ENCODE measurements around the gene F10.

Gene F10

GRCh38 chr13:113075711-113076110, 46.9 kb upstream of the F10 start:
- TF ChIP-seq, protein P1, sequence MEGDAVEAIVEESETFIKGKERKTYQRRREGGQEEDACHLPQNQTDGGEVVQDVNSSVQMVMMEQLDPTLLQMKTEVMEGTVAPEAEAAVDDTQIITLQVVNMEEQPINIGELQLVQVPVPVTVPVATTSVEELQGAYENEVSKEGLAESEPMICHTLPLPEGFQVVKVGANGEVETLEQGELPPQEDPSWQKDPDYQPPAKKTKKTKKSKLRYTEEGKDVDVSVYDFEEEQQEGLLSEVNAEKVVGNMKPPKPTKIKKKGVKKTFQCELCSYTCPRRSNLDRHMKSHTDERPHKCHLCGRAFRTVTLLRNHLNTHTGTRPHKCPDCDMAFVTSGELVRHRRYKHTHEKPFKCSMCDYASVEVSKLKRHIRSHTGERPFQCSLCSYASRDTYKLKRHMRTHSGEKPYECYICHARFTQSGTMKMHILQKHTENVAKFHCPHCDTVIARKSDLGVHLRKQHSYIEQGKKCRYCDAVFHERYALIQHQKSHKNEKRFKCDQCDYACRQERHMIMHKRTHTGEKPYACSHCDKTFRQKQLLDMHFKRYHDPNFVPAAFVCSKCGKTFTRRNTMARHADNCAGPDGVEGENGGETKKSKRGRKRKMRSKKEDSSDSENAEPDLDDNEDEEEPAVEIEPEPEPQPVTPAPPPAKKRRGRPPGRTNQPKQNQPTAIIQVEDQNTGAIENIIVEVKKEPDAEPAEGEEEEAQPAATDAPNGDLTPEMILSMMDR (conservative IDR thresholded peaks at IDR 0.05; ENCODE audit: low read depth, low read length) = no peak

GRCh38 chr13:113076681-113077401, 45.8 kb upstream of the F10 start:
- TF ChIP-seq, protein P1 (conservative IDR thresholded peaks at IDR 0.05; ENCODE audit: low read depth, low read length) = no peak
- H4K20me1 ChIP-seq (ENCODE audit: insufficient read depth) = no peaks in the 10 kb centered on the region
- no peaks in the 10 kb centered on the region for H3K36me3 ChIP-seq (ENCODE audit: insufficient read depth)
- no peak overlapping the region for H3K4me2 ChIP-seq
- H2AFZ ChIP-seq (ENCODE audit: low read depth) = no peak overlapping the region
- no peak overlapping the region for H3K27ac ChIP-seq
- no peak overlapping the region for H3K9ac ChIP-seq
- H3K4me3 ChIP-seq (IDR thresholded peaks at IDR 0.05; ENCODE audit: insufficient read depth, low read depth, low read length) = no peak overlapping the region
- no peaks in the 10 kb centered on the region for H3K79me2 ChIP-seq (ENCODE audit: insufficient read depth, low read depth)
- no peaks in the 10 kb centered on the region for H3K27me3 ChIP-seq (ENCODE audit: insufficient read depth, low read depth)
- no peaks in the 10 kb centered on the region for H3K4me1 ChIP-seq (ENCODE audit: low read depth, poor library complexity, severe bottlenecking)

More at GRCh38 chr13:113075711-113076110, 46.9 kb upstream of the F10 start:
- H3K36me3 ChIP-seq (ENCODE audit: insufficient read depth) = no peaks in the 10 kb centered on the region
- no peak overlapping the region for H3K4me2 ChIP-seq
- no peaks in the 10 kb centered on the region for H3K79me2 ChIP-seq (ENCODE audit: insufficient read depth, low read depth)
- no peak overlapping the region for H3K27ac ChIP-seq
- H3K9ac ChIP-seq = no peak overlapping the region
- no peaks in the 10 kb centered on the region for H3K4me1 ChIP-seq (ENCODE audit: low read depth, poor library complexity, severe bottlenecking)
- H2AFZ ChIP-seq (ENCODE audit: low read depth) = no peak overlapping the region
- H3K4me3 ChIP-seq (IDR thresholded peaks at IDR 0.05; ENCODE audit: insufficient read depth, low read depth, low read length) = no peak overlapping the region
- H3K27me3 ChIP-seq (ENCODE audit: insufficient read depth, low read depth) = no peaks in the 10 kb centered on the region
- no peaks in the 10 kb centered on the region for H4K20me1 ChIP-seq (ENCODE audit: insufficient read depth)

DNA sequence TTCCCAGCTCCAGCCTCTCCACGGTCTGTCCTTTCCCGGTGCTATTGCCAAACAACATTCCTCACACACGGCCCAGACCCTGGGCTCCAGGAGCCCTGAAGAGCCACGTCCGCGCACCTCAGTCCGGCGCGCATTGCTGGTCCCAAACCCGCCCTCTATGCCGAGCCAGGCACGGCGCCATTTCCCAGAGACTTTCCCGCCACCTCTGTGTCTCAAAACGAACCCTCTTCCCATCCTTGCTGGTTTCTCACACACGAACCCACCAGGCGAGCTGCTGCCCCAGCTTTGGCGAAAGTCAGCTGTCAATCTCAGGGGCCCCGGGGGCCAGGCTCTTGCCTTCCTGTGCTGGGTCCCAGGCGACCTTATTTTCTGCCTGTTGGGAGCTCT, 45.0 kb upstream of the F10 start:
- no peaks in the 10 kb centered on the region for H3K4me1 ChIP-seq (ENCODE audit: low read depth, poor library complexity, severe bottlenecking)
- no peak overlapping the region for H3K4me2 ChIP-seq
- no peaks in the 10 kb centered on the region for H3K36me3 ChIP-seq (ENCODE audit: insufficient read depth)
- no peaks in the 10 kb centered on the region for H3K79me2 ChIP-seq (ENCODE audit: insufficient read depth, low read depth)
- TF ChIP-seq, protein P1 (conservative IDR thresholded peaks at IDR 0.05; ENCODE audit: low read depth, low read length) = no peak
- H3K27ac ChIP-seq = no peak overlapping the region
- no peak overlapping the region for H3K4me3 ChIP-seq (IDR thresholded peaks at IDR 0.05; ENCODE audit: insufficient read depth, low read depth, low read length)
- H3K9ac ChIP-seq = no peak overlapping the region
- no peaks in the 10 kb centered on the region for H3K27me3 ChIP-seq (ENCODE audit: insufficient read depth, low read depth)
- no peaks in the 10 kb centered on the region for H4K20me1 ChIP-seq (ENCODE audit: insufficient read depth)
- H2AFZ ChIP-seq (ENCODE audit: low read depth) = no peak overlapping the region

DNA sequence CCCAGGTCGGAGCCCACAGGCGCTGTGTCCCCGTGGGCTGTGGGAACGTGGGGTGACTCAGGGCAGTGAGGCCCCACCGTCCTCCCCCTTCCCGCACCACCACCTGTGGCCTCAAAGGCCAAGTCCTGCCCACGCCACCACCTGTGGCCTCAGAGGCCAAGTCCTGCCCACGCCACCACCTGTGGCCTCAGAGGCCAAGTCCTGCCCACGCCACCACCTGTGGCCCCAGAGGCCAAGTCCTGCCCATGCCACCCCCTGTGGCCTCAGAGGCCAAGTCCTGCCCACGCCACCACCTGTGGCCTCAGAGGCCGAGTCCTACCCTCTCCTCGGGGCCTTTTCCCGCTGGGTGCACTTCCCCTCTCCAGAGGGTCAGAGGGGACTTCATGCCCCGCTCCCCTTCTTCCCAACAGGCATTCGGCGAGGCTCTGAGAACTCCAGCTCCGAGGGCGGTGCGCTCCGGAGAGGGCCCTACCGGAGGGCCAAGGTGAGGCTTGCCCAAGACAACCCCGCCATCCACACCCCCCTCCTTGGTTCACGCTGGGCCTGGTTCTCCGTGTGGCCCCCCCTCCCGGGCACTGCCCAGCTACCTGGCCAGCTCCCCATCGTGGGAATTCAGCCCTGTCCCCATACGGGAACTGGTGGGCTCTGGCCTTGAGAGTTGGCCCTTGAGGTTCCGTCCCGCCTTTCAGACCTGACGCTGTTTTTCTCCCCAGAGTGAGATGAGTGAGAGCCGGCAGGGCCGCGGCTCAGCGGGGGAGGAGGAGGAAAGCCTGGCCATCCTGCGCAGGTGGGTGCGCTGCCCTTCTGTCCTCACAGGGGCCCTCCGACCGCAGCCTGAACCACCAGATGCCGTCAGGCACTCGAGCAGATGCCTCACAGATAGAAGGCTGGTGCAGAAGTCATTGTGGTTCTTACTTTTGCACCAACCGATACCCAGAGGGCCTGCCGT, 44.4 kb upstream of the F10 start:
- TF ChIP-seq, protein P1 (conservative IDR thresholded peaks at IDR 0.05; ENCODE audit: low read depth, low read length) = no peak
- Histone ChIP-seq H3K4me2 (no peak overlapping the region), H4K20me1 (ENCODE audit: insufficient read depth) (no peaks in the 10 kb centered on the region), H3K27ac (no peak overlapping the region), H3K27me3 (ENCODE audit: insufficient read depth, low read depth) (no peaks in the 10 kb centered on the region), H3K79me2 (ENCODE audit: insufficient read depth, low read depth) (no peaks in the 10 kb centered on the region), H3K9ac (no peak overlapping the region), H2AFZ (ENCODE audit: low read depth) (no peak overlapping the region), H3K4me3 (IDR thresholded peaks at IDR 0.05; ENCODE audit: insufficient read depth, low read depth, low read length) (no peak overlapping the region), H3K4me1 (ENCODE audit: low read depth, poor library complexity, severe bottlenecking) (no peaks in the 10 kb centered on the region), H3K36me3 (ENCODE audit: insufficient read depth) (no peaks in the 10 kb centered on the region)
